GM19463 (cell line): ENCODE measurements around the gene MIB1.

ENCODE experiments used
- ATAC-seq: cut with Tn5 transposase; IDR thresholded peaks from one replicate; pipeline ENCODE4 v1.9.1; 2021; ENCODE audit warnings: mild to moderate bottlenecking, moderate library complexity; ENCODE audit not compliant: unreplicated experiment

The MIB1 gene

DNA sequence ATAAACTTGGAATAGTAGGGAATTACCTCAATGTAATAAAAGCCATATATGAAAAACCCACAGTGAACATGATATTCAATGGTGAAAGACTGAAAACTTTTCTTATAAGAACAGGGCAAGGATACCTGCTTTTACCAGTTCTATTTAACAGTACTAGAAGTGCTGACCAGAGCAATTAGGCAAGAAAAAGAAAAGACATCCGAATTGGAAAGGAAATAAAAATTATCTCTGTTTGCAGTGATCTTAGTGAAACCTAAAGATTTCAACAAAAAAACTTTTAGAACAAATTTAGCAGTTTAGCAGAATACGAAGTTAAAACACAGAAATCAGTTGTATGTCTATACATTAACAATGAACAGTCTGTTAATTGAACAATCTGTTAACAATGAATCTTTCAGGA, 69.1 kb downstream of the MIB1 start:
- ATAC-seq: no peak

DNA sequence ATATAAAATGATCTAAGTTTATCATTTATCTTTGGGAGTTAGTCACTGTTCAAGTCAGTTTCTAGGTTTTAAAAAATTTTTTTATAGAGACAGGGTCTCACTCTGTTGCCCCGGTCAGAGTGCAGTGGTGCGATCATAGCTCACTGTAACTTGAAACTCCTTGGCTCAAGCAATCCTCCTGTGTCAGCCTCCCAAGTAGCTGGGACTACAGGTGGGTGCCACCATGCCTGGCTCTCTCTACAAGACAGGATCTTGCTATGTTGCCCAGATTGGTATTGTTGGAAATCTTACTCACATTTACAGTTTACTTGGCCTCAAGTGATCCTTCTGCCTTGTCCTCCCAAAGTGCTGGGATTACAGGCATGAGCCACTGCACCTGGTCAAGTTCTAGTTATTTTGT, 74.5 kb downstream of the MIB1 start:
- no peak for ATAC-seq

DNA sequence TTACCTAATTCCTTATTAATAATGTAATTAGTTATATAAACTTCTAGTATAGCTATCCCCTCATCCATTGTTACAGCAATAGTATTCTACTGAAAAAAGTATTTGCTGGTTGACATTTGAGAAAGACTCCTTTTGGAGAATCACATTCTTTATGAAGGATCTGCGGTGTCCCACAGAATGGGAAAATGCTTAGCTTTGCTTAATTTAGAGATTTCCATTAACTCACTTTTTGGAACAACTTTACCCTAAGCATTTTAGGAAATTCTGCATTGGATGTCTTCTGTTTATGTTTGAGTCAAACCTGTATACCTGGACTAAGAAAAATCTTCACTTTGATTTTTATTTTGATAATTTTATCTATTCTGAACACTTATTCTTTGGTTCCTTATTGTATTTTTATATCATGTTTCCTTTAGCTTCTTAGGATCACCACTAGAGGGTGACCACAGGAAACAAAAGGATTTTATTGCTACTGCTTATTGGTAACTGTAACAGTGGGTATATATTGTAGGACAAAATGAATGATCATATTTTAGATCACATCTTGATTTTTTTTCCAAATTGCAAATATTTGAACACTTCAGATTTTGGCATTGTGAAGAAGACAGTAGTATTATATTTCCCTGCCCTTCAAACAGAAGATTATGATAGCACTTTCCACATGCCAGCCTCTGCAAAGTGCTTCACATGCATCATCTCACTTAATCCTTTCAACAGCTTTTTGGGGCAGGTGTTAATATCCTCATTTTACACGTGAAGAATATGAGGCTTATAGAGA, 79.6 kb downstream of the MIB1 start:
- ATAC-seq: no peak

DNA sequence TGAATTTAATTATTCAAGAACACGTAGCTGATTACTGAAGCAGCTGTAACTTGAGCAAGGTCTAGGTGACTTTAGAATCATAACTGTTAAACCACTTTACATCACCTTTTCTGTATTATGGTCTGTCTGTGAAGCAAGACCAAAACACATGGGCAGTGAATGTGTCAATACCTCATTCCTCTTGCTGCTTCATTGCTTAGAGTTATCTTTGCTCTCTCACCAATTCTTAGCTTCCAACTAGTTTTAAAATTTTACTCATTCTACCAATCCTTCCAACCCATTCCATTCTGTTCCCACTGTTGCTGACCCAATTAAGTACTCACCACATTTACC, 80.2 kb downstream of the MIB1 start:
- no peak for ATAC-seq

DNA sequence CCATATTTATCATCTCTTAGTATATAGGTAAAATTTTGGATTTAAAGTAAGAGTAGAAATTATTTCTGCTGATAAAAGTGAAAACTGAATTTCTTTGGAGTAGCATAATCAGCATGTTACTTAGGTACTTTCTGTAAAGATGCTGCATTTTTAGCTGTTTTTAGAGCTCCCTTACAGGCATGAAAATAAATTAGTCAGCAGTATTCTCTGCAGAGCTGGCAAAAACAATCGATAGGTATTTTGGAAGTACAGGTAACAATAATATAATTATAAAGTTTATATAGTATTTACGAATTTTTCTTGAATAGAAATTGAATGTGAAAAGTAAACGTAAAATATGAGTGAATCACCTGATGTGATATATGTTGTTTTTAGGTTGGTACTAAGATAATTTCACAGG, 83.3 kb downstream of the MIB1 start:
- ATAC-seq: no peak

DNA sequence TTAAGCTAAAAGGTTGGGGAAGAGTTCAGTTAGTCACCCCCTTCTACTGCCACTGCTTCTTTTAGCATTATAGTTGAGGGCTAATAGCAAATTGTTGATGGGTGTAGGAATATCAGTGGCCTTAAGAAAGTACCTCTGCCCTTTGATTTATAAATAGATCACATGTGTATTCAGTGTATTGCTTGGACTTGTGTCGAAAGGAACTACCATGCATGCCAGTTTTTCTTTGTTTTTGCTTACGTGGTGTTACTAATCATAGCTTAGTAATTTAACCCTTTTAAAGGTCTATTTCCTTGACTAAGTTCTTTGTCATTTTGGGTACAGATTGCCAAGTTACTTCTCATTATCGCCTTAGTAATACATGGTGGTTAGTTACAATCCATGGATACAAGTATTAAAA, 85.6 kb downstream of the MIB1 start:
- ATAC-seq: no peak

DNA sequence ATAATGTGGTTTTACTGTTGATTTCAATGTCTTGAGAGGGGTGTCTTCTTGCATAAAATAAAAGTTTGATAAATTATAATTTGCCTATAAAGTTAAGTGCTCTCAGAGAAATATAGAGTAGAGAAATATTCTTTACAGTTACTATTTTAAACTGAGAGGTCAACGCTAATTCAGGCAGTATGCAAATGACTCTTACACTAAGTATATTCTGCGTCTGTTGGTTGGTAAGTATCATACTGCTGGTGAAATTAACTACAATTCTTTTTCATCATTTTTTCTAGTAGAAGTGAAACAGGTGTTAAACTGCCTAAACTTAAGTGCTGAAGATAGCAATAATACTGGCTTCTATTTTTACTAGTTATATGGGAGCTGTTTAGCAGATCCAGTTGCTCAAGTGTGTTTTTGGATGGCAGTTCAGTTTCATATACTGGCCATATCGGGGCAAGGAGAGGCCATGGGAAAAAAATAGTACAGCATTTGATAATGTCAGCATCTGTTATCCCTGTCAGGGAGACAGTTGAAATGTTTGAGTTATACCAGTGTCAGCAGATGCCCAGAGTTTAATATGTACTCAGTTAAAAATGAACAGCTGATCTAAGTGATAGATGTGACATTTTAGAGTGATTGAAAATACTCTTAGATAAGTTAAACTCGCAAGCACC, 86.2 kb downstream of the MIB1 start:
- ATAC-seq: no peak

DNA sequence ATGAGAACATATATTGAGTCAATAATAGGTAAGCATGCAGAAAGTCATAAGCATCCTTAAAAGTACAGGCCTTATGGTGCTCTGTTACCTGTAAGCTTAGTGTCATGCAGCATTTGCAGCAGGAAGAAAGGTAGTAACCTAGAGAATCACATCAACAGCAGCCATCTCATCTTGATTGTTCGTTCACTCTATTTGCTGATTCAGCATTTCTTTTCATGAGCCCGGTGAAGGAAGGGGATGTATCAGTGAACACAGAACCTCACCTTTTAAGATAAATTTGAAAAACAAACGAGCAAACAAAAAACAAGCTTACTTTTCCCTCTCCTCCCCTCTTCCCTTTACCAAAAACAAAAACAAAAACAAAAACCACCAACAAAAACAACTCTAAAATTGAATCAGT, 89.9 kb downstream of the MIB1 start:
- no peak for ATAC-seq

DNA sequence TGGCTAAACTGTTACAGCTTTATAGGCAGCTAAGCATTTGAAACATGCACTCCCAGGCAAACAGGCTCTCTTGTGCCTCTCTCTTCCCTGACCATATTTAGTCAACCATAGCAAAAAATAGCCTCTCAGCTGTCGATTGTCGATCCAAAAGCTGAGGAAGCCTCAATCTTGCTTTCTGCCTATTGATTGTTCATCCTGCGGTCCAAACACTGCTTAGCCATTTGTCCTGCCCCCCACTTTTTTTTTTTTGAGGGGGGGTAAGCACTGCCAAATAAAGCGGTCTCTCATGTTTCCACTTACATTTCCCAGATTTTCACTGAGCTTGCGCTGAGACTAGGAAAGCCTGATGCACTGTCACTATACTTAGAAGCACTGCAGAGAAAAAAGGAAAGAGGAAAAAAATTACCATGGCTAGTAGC, 90.8 kb downstream of the MIB1 start:
- ATAC-seq: no peak

DNA sequence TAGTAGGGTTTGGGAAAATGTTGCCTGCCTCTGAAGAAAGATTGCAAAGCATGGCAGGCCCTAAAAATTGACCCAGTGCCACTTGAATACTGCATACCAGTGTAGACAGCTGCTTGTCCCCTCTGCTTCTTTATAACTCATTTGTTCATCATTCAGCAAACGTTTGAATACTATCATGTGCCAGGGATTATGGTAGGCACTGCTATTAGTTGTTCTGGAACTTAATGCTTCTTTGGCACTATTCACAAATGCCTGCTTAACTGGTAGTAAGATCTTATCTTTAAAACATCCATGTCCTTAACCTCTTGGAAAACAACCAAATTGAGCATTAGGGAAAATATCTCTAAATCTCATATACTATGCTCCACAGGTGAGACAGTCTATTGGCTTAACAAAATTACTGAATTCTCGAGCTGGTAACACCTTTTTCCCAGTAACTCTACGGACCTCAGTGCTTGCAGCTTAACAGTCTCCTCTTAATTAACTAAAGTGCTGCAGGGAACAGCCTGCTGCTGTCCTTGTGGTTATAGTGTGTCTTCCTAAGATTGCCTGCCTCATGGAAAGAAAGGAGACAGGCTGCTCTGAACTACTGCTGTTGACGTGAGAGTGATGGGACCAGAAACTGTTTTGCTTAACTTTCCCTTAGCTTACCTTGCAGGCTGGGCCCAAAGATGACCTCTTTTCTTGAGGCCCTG, 93.2 kb downstream of the MIB1 start:
- no peak for ATAC-seq

DNA sequence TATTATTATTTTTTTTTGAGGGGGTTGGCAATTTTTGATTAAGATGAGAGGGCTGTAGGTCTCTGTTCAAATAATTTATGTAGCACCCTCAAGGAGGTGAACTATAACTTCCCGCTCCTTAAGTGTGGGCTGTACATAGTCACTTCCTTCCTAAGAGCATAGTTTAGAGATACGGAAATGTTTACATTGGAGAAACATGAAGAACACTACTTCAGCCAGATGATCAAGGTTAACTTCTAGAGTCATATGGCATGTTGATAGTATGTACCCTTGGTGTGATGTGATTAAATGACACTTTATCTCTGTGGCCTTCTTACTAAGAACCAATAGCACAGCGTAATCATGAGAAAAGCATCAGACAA, 93.7 kb downstream of the MIB1 start:
- ATAC-seq: no peak

DNA sequence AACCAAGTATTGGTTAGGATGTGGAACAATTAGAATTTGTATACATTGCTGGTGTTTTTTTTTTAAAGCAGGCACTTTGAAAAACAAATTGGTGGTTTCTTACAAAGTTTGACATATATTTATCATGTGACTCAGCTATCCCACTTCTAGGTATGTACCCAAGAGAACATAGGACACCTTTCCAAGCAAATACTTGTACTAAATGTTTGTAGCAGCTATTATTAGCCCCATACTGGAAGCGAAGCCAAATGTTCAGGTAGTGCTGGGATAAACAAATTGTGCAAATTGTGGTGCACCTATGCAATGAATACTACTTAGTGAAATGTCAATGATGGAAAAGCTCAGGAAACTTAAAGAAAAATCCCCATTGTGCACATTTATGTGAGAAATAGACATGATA, 101.0 kb downstream of the MIB1 start:
- no peak for ATAC-seq

DNA sequence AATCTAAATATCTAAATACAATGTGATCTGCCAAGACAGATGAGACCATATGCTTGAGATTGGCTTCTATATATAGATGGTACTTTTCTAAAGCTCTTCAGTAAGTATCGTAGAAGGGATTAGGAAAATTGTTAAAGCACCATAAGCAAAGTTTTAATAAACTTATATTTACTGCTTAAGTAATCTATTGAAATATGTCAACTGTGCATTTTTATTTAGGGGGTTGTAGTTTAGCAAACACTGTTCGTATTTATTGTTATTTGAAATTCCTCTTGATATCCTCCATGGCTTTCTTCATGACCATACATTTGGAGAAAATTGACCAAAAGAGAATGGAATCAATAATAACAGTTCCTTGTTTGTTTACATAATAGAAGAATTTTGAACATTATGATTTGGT, 102.7 kb downstream of the MIB1 start:
- no peak for ATAC-seq

DNA sequence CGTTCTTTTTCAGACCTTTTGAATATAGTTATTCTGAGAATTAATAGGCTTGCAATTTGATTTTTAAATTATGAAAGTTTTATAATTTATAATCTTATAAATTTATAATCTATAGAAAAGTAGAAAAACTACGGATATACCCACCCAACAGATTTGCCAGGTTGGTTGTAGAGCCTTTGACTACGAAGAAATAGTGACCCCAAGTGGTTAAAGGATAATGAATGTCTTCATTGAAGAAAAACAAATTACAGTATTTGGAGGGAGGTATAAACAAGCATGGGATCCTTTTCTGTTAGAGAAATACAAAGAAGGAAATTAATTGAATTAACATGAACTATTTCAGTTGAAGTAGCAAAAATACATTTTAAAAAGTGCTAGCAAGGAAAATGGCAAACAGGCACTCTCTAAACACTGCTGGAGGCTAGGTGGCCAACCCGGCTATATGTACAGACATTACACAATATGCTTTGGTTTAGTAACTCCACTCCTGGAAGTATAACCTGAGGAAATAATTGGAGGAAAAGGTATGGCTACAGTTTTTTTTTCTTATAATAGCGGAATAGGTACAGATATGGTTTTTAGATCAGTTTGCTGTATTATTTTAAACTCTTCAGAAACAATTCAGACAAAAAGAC, 110.9 kb downstream of the MIB1 start:
- ATAC-seq: no peak

DNA sequence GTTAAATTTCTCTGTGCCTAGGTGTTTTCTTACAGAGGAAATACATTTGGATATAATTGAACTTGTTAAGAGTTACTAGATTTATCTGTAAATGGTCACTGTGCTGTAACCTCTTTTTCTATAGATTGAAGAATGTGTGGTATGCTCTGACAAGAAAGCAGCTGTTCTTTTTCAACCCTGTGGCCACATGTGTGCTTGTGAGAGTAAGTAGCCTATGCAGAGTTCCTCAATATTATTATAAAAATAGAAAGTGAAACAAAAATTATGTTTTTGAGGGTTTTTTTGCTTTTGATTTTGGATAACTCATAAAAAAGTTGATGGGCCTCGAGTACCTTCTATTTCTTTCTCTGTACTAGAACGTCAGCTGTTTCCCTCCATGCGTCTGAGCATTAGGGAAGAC, 112.4 kb downstream of the MIB1 start:
- peak; percentile 90 for ATAC-seq

DNA sequence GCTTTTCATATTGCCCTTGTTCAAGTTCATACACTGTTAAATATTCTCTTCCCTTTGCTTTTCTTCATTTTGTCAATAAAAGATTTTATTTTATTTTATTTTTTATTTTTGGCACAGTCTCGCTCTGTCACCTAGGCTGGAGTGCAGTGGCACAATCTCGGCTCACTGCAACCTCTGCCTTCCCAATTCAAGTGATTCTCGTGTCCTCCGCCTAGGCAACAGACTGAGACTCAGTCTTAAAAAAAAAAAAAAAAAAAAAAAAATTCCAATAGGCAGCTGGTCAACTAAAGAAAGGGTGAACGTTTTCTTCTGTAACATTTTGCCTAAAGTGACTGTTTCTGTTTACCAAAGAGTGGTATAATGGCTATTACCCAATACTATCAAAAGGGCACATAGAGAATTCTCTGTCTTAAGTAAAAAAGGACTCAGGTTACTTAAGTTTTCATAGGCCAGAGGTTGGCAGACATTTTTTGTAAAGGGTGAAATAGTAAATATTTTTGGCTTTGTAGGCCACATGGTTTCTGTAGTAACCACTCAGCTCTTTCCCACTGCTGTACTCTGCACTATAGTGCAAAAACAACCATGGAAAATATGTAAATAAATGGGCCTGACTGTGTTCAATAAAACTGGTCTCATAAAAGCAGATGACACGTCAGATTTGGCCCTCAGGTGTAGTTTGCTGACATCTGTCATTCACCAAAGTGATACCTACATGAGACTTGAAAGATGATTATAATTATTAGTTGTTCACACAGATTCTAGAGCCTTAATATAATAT, 113.4 kb downstream of the MIB1 start:
- ATAC-seq: no peak

DNA sequence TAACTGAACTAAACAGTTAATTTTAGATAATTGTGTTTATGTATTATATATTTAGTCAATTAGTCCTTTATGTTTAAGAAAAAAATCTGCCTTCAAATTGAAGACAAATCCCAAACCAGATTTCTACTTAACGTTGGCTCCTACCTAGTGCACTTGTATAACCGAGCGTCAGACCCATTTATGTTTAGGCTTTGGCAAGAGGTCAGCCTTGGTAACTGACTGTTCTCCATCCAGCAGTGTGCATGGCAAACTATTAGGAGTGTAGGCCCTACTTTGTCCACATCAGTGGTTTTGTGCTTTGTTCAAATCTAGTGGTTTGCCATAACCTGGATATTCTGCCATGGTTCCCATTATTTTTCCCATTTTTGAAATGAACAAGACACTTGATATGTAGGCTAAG, 114.8 kb downstream of the MIB1 start:
- ATAC-seq: no peak

DNA sequence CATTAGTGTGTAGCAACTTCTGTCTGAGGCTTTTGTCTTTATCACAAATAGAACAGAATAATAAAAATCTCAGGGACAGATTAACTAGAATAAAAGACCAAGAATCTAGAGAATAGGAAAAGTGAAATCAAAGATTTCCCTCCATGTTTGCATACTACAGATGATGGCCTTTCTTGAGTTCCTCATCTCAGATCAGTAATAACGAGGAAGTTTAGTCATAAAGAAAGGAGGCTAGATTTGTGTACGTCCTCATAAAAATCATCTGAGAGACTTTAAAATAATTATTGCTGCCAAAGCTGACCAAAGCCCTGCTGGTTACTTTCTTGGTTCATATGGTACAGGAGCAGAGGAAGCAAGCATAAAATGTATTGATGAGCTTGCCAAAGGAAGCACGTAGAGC, 117.3 kb downstream of the MIB1 start:
- no peak for ATAC-seq

DNA sequence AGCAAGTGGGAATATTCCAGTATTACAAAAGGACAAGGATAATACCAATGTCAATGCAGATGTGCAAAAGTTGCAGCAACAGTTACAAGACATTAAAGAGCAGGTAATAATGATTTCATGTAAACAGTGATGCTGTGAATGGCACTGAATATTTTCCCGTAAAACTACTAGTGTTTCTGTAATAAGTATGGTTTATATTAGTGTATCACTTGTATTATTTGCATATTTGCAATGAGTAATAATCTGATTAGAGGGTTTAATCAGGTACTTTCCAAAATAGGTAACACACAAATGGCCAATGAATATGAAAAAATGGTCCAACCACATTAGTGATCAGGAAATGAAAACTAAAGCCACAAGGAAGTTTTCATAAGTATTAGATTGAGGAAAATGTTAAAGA, 118.0 kb downstream of the MIB1 start:
- no peak for ATAC-seq

DNA sequence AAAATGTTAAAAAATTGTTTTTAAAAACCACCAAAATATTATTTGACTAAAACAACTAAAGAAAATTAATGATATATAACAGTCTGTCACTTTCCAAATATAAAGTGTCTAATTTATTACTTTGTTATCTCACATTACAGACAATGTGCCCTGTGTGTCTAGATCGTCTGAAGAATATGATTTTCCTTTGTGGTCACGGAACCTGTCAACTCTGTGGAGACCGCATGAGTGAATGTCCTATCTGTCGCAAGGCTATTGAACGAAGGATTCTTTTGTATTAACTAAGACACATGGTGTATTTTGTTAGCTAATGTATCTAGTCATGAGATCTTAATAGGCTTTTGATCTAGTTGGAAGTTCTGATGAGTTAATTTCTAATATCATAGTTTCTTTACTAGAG, 123.8 kb downstream of the MIB1 start:
- no peak for ATAC-seq

DNA sequence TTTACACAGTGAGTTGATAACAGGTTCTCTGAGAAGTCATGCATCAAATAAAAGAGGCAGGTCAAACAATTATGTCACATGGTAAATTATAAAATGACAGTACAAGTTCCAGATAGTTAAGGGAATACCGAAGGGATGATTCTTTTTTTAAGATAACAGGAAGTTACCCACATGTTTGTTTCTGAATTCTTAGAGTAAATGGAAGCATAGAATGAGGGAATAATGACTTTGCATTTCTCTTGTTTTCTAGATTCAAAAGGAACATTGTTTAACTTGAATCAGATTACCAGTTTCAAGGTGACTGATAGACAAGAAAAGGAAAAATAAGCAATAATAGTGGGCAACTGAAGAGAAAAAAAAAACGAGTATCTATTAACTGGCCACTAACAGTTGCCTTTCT, 124.5 kb downstream of the MIB1 start:
- no peak for ATAC-seq
